ENCODE results near the gene LEFTY1.
A peak's percentile ranks its signal among the peaks of the same experiment; 100 is the strongest.
"Not testable (repeated sequence)": the region's sequence is repeated elsewhere in the genome, so short reads cannot be mapped to it uniquely, and the experiment has no call there.

Gene LEFTY1

GRCh38 chr1:225849925-225850324 lies 39.0 kb downstream of the LEFTY1 start:
- DNase-seq (ENCODE audit: low read depth in 2 of 2) = no peak

- no peak for DNase-seq (ENCODE audit: low read depth in 2 of 2)
These were observed 40.7 kb downstream of the LEFTY1 start for GRCh38 chr1:225848030-225848955.

DNA sequence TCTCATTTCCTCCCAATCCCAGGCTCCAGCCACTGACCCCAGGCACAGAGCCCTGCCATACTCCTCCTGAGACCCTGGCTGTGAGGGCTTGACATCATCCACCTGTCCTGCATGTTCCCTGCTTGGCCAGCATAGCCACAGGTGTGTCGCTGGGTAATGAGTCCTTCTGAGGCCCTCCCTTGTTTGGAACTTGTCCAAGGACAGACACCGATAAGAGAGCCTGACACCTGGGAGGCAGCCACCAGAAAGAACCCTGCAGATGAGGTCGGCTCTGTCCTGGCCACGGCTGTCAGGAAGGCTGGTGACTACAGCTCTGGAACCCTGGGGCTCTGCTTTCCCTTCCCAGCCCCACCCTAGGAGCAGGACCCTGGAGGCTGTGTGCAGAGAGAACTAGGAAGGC lies 41.3 kb downstream of the LEFTY1 start:
- no peak for DNase-seq (ENCODE audit: low read depth in 2 of 2)

DNA sequence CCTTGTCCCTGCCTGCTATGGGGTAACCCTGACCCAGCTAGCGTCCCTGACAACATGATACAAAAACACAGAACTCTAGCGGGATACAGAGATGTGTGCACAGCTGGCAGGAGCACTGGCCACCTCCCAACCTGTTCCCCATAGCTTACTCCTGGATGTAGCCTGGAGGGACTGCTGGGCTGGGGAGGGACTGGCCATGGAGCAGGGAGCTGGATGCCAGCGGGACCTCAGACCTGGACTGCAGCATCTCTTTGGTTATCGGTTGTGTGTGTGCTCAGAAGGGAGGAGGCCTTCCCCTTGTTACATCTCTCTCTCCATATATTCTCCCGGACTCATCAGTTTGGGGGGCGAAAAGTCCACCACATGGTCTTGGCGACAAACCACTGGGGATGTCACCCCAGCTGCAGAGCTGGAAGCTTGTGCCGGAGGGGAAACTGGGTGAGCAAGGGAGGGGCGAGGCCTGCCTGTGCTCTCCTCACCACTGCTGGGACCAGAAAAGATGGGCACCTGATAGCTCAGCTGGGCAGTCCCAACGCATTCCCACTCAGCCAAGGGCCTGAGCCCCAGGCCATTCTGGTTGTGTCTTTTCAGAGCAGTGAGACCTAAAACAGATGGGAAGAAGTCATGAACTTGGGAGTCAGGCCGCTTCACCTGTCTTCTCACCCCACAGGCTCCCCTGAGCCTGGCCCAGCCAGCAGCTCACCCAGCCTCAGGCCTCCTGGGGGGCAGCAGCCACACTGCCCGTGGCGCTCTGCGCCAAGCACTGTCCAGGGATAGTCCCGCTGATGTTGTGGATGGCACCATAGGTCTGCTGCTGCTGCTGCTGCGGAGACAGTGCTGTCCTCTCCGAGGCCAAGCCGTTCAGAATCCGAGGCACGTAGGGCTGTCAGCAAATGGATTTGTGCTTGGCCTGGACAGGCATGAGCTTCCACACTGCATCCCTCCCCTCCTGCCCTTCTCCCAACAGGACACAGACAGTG lies 42.3 kb downstream of the LEFTY1 start:
- DNase-seq (ENCODE audit: low read depth in 2 of 2) = no peak

DNA sequence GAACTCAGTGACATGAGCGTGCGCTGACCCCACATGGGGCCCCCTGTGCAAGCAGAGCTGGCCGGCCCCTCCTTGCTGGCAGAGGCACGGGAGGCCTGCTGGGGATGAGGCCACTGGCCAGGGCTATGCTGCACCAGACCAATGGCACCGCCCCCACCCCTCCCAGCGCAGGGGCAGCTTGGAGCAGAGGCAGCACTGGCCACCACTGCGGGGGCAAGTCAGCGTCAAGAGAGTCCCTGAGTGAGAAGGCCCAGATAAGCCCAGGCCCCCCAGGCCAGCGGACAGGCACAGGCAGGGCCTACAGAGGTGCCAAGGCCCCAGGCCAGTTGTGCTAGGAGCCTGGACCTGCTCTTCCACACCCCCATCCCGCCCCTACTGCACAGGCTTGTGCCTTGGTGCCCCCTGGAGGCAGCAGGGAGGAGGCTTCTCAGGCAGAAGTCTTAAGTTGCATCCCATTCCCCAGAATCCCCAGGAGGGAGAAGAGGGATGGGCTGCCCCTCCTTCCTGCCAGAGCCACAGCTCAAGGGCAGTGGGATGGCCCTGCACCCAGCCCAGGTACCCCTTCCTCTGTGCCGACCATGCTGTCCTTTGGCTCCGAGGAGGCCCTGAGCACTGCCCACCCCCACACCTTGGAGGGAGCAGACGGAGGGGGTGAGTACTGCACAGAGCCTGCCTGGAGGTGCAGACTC lies 43.2 kb downstream of the LEFTY1 start:
- peak in 1 of 2 donors; percentile 12 for DNase-seq (ENCODE audit: low read depth in 2 of 2)

GRCh38 chr1:225845097-225845496 lies 43.8 kb downstream of the LEFTY1 start:
- no peak for DNase-seq (ENCODE audit: low read depth in 2 of 2)

DNA sequence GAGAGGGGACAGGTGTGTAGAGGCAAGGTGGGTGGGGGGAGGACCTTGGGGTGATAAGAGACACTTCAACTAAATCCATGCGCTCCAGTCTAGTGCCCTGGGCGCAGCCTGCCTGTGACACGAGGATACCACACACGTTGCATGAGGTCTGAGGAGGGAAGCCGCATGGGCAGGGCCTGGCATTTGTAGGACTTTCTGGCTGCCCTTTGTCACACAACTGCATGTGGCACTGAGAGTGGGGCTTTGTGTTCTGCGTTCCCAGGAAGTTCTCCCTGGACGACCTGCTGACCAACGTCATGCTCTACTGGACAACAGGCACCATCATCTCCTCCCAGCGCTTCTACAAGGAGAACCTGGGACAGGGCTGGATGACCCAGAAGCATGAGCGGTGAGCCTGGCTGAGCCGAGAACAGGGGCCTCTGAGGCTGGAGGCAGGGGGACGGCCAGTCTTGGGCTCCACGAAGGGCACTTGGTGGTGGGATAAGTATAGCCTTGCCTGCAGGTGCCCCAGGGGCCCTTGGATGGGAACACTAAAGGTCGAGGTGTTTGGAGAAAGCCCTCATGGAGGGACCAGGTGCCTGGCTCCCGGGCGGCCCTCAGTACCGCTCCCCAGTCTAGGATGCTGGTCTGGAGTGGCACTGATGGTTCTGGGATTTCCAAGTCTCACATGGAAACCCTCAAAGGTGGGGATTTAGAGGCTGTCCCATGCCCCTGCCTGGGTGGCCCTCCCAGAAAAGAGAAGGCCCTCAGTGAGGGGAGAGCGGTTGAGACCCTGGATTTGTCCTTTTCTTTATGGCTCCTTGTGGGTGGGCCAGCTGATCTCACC lies 44.5 kb downstream of the LEFTY1 start:
- DNase-seq (ENCODE audit: low read depth in 2 of 2) = no peak

- DNase-seq (ENCODE audit: low read depth in 2 of 2) = no peak
These were observed 45.5 kb downstream of the LEFTY1 start for GRCh38 chr1:225843426-225843795.

DNA sequence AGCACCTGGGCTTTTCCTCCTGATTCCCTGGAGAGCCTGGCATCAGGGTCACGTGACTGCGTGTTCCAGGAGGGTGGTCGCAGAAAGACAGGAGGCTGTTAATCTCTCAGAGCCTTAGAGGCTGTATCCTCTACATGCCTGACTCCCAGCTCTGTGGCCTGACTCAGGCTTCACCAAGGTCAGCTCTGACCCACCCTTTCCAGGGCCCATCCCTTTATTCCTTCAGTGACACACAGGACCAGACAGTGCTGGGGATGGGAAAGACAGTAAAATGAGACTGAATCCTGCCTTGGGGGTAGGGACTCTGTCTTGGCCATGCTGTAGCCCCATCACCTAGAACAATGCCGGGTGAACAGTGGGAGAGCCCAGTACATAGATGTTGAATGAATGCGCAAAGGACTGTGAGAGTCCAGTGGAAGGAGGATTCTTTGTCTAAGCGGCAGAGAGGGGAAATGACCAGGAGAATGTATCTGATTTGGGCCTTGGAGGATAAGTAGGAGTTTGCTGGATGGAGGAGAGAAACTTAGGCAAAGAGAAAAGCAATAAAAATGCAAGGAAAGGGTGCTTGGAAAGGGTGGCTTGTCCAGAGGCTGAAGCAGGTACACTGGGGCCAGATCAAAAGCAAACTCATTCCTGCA lies 46.0 kb downstream of the LEFTY1 start:
- no peak for DNase-seq (ENCODE audit: low read depth in 2 of 2)

- DNase-seq (ENCODE audit: low read depth in 2 of 2) = no peak
These were observed 46.9 kb downstream of the LEFTY1 start for GRCh38 chr1:225842074-225842473.

DNA sequence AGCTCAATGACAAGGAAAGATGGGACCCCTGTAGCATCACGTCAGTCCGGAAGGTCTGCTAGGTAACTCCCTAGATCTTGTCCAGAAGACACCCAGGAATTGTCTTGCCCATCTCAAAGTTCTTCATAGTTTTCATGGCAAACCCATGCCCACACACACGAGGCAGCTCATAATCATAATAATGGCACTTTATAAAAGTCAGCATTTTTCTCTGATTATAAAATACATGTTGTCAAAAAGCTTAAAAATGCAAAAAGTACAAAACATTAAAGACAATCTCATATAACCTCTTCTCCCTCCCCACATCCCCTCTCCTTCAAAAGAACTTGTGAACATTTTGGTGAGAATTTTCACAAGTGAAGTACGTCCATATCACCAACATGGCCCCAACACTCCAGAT lies 48.2 kb downstream of the LEFTY1 start:
- no peak for DNase-seq (ENCODE audit: low read depth in 2 of 2)

- DNase-seq (ENCODE audit: low read depth in 2 of 2) = no peak
These were observed 48.7 kb downstream of the LEFTY1 start for GRCh38 chr1:225840223-225840610.

DNA sequence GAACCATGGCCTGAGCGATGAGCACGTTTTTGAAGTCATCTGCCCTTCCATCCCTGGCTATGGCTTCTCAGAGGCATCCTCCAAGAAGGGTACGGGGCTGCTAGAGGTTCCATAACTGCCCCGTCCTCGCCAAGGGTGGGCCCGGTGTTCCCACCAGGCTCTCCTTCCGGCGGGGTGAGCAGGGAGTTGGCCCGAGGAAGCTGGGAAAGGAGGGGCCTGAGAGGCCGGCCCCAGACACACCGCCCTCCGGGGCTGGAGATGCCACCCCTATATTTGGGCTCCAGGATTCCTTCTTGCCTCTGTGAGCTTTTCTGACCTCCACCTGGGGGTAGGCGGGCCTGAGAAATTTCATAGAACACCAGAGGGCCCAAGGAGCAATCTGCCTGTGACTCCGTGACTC lies 50.2 kb downstream of the LEFTY1 start:
- DNase-seq (ENCODE audit: low read depth in 2 of 2) = no peak

DNA sequence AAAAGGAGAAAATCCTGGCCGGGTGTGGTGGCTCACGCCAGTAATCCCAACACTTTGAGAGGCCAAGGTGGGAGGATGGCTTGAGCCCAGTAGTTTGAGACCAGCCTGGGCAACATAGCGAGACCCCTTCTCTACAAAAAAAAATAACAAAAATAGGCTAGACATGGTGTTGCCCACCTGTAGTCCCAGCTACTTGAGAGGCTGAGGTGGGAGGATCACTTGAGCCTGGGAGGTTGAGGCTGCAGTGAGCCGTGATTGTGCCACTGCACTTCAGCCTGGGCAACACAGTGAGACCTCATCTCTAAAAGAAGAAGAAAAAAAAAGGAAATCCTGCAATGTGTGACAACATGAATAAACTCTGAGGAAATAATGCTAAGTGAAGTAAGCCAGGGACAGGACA lies 52.6 kb downstream of the LEFTY1 start:
- DNase-seq (ENCODE audit: low read depth in 2 of 2) = not testable (repeated sequence)

Data from stimulated activated CD4-positive, alpha-beta T cell treated with anti-CD3 and anti-CD28 coated beads, Interleukin-1b, Interleukin-23, amount 100 ng/mL, for 1 hour (primary cell).